GM18502 (cell line): ENCODE measurements around the gene SKIL.

Experiments
- ATAC-seq: cut with Tn5 transposase; IDR thresholded peaks from one replicate; pipeline ENCODE4 v1.9.1; 2021; ENCODE audit warnings: mild to moderate bottlenecking; ENCODE audit not compliant: unreplicated experiment, poor library complexity

The SKIL gene

GRCh38 chr3:170391108-170391507 is 33.6 kb downstream of the SKIL start:
- no peak for ATAC-seq

GRCh38 chr3:170397685-170398084 is 40.2 kb downstream of the SKIL start:
- no peak for ATAC-seq

GRCh38 chr3:170405101-170405500 is 47.6 kb downstream of the SKIL start:
- no peak for ATAC-seq

- ATAC-seq: no peak
Observed at GRCh38 chr3:170410428-170411029, 53.0 kb downstream of the SKIL start.

GRCh38 chr3:170413291-170413690 is 55.8 kb downstream of the SKIL start:
- no peak for ATAC-seq

GRCh38 chr3:170414202-170414663 is 56.7 kb downstream of the SKIL start:
- peak; percentile 62 for ATAC-seq

- ATAC-seq: no peak
Observed at GRCh38 chr3:170417090-170417489, 59.6 kb downstream of the SKIL start.

GRCh38 chr3:170418422-170419398 is 61.2 kb downstream of the SKIL start, which contains the start of gene CLDN11:
Gene CLDN11 (plus strand): TSS chr3:170418868. CDS start chr3:170419067, 199 bp downstream.
- ATAC-seq: no peak

GRCh38 chr3:170419557-170420087 is 62.1 kb downstream of the SKIL start:
- no peak for ATAC-seq

GRCh38 chr3:170420307-170420821 is 62.8 kb downstream of the SKIL start:
- no peak for ATAC-seq

GRCh38 chr3:170421111-170421641 is 63.7 kb downstream of the SKIL start:
- no peak for ATAC-seq

- no peak for ATAC-seq
Observed at GRCh38 chr3:170421758-170422157, 64.2 kb downstream of the SKIL start.

GRCh38 chr3:170423001-170423615 is 65.6 kb downstream of the SKIL start:
- ATAC-seq: no peak

GRCh38 chr3:170424879-170425278 is 67.4 kb downstream of the SKIL start:
- ATAC-seq: no peak

GRCh38 chr3:170425491-170426239 is 68.2 kb downstream of the SKIL start:
- no peak for ATAC-seq

GRCh38 chr3:170426240-170426797 is 68.8 kb downstream of the SKIL start:
- no peak for ATAC-seq

- no peak for ATAC-seq
Observed at GRCh38 chr3:170428095-170428494, 70.6 kb downstream of the SKIL start.

GRCh38 chr3:170429050-170429449 is 71.5 kb downstream of the SKIL start:
- ATAC-seq: peak; percentile 73

- ATAC-seq: no peak
Observed at GRCh38 chr3:170431054-170431453, 73.5 kb downstream of the SKIL start.
